ENCODE measurements around the gene TMEM170A.

TMEM170A gene

GRCh38 chr16:75406943-75407342, 57.5 kb downstream of the TMEM170A start:
- Histone ChIP-seq H3K9ac (ENCODE audit: low read length in 5 of 5) (no peak overlapping the region), H3K4me3 (ENCODE audit: low read depth in 1 of 5, low read length in 5 of 5) (no peak overlapping the region), H3K9me3 (ENCODE audit: control insufficient read depth in 5 of 5, low read length in 5 of 5) (no peaks in the 10 kb centered on the region), H3K4me1 (ENCODE audit: control insufficient read depth in 5 of 5, insufficient read depth in 5 of 5, low read length in 5 of 5) (peaks cover 0 to 8% (median 3%) of the 10 kb centered on the region in 5 donors), H3K36me3 (ENCODE audit: control insufficient read depth in 5 of 5, insufficient read depth in 5 of 5, low read length in 5 of 5) (peaks cover 7 to 30% (median 18%) of the 10 kb centered on the region in 5 donors), H3K27me3 (ENCODE audit: control insufficient read depth in 5 of 5, insufficient read depth in 4 of 5, low read length in 5 of 5) (no peaks in the 10 kb centered on the region), H3K27ac (ENCODE audit: low read depth, low read length) (no peak overlapping the region)

GRCh38 chr16:75402821-75403475, 61.5 kb downstream of the TMEM170A start:
- no peak overlapping the region for H3K9ac ChIP-seq (ENCODE audit: low read length in 5 of 5)
- H3K4me1 ChIP-seq (ENCODE audit: control insufficient read depth in 5 of 5, insufficient read depth in 5 of 5, low read length in 5 of 5): peaks cover 0 to 9% (median 3%) of the 10 kb centered on the region in 5 donors
- H3K27ac ChIP-seq (ENCODE audit: low read depth, low read length): no peak overlapping the region
- H3K9me3 ChIP-seq (ENCODE audit: control insufficient read depth in 5 of 5, low read length in 5 of 5): no peaks in the 10 kb centered on the region
- peaks cover 0 to 10% (median 4%) of the 10 kb centered on the region in 5 donors for H3K36me3 ChIP-seq (ENCODE audit: control insufficient read depth in 5 of 5, insufficient read depth in 5 of 5, low read length in 5 of 5)
- H3K4me3 ChIP-seq (ENCODE audit: low read depth in 1 of 5, low read length in 5 of 5): no peak overlapping the region
- no peaks in the 10 kb centered on the region for H3K27me3 ChIP-seq (ENCODE audit: control insufficient read depth in 5 of 5, insufficient read depth in 4 of 5, low read length in 5 of 5)

GRCh38 chr16:75402159-75402820, 62.2 kb downstream of the TMEM170A start:
- Histone ChIP-seq H3K36me3 (ENCODE audit: control insufficient read depth in 5 of 5, insufficient read depth in 5 of 5, low read length in 5 of 5) (peaks cover 0 to 5% (median 0%) of the 10 kb centered on the region in 5 donors), H3K9me3 (ENCODE audit: control insufficient read depth in 5 of 5, low read length in 5 of 5) (no peaks in the 10 kb centered on the region), H3K27ac (ENCODE audit: low read depth, low read length) (peak overlapping the region; percentile 56), H3K4me3 (ENCODE audit: low read depth in 1 of 5, low read length in 5 of 5) (no peak overlapping the region), H3K4me1 (ENCODE audit: control insufficient read depth in 5 of 5, insufficient read depth in 5 of 5, low read length in 5 of 5) (peaks cover 0 to 9% (median 3%) of the 10 kb centered on the region in 5 donors), H3K9ac (ENCODE audit: low read length in 5 of 5) (peak overlapping the region in 1 of 5 donors; percentile 24), H3K27me3 (ENCODE audit: control insufficient read depth in 5 of 5, insufficient read depth in 4 of 5, low read length in 5 of 5) (no peaks in the 10 kb centered on the region)

GRCh38 chr16:75401691-75402090, 62.8 kb downstream of the TMEM170A start:
- Histone ChIP-seq H3K9ac (ENCODE audit: low read length in 5 of 5) (peak overlapping the region in 1 of 5 donors; percentile 24), H3K4me3 (ENCODE audit: low read depth in 1 of 5, low read length in 5 of 5) (no peak overlapping the region), H3K36me3 (ENCODE audit: control insufficient read depth in 5 of 5, insufficient read depth in 5 of 5, low read length in 5 of 5) (peaks cover 0 to 3% (median 0%) of the 10 kb centered on the region in 5 donors), H3K4me1 (ENCODE audit: control insufficient read depth in 5 of 5, insufficient read depth in 5 of 5, low read length in 5 of 5) (peaks cover 0 to 9% (median 3%) of the 10 kb centered on the region in 5 donors), H3K27me3 (ENCODE audit: control insufficient read depth in 5 of 5, insufficient read depth in 4 of 5, low read length in 5 of 5) (no peaks in the 10 kb centered on the region), H3K9me3 (ENCODE audit: control insufficient read depth in 5 of 5, low read length in 5 of 5) (no peaks in the 10 kb centered on the region), H3K27ac (ENCODE audit: low read depth, low read length) (peak overlapping the region; percentile 56)

- Histone ChIP-seq H3K9ac (ENCODE audit: low read length in 5 of 5) (no peak overlapping the region), H3K36me3 (ENCODE audit: control insufficient read depth in 5 of 5, insufficient read depth in 5 of 5, low read length in 5 of 5) (peaks cover 0 to 13% (median 11%) of the 10 kb centered on the region in 5 donors), H3K27ac (ENCODE audit: low read depth, low read length) (no peak overlapping the region), H3K27me3 (ENCODE audit: control insufficient read depth in 5 of 5, insufficient read depth in 4 of 5, low read length in 5 of 5) (no peaks in the 10 kb centered on the region), H3K4me3 (ENCODE audit: low read depth in 1 of 5, low read length in 5 of 5) (no peak overlapping the region), H3K9me3 (ENCODE audit: control insufficient read depth in 5 of 5, low read length in 5 of 5) (no peaks in the 10 kb centered on the region), H3K4me1 (ENCODE audit: control insufficient read depth in 5 of 5, insufficient read depth in 5 of 5, low read length in 5 of 5) (peaks cover 0 to 9% (median 3%) of the 10 kb centered on the region in 5 donors)
Observed at GRCh38 chr16:75398333-75398732, 66.2 kb downstream of the TMEM170A start.

- H3K4me3 ChIP-seq (ENCODE audit: low read depth in 1 of 5, low read length in 5 of 5): no peak overlapping the region
- peaks cover 0 to 9% (median 2%) of the 10 kb centered on the region in 5 donors for H3K4me1 ChIP-seq (ENCODE audit: control insufficient read depth in 5 of 5, insufficient read depth in 5 of 5, low read length in 5 of 5)
- H3K27me3 ChIP-seq (ENCODE audit: control insufficient read depth in 5 of 5, insufficient read depth in 4 of 5, low read length in 5 of 5): no peaks in the 10 kb centered on the region
- H3K36me3 ChIP-seq (ENCODE audit: control insufficient read depth in 5 of 5, insufficient read depth in 5 of 5, low read length in 5 of 5): peaks cover 3 to 36% (median 25%) of the 10 kb centered on the region in 5 donors
- no peak overlapping the region for H3K9ac ChIP-seq (ENCODE audit: low read length in 5 of 5)
- no peaks in the 10 kb centered on the region for H3K9me3 ChIP-seq (ENCODE audit: control insufficient read depth in 5 of 5, low read length in 5 of 5)
- no peak overlapping the region for H3K27ac ChIP-seq (ENCODE audit: low read depth, low read length)
Observed at GRCh38 chr16:75394941-75395340, 69.5 kb downstream of the TMEM170A start.

Measured in subcutaneous abdominal adipose tissue (tissue), 5 donors.